HCT116 (cell line): ENCODE results near the gene MIA2.

Experiments used
- CEBPB ChIP-seq: IDR thresholded peaks from 2 replicates; pipeline ENCODE4 v1.6.1; 2012; ENCODE audit warnings: low read depth
- EZH2 ChIP-seq: fragments of 200-600 bp; sonication (generic); IDR thresholded peaks from 2 replicates; pipeline ENCODE4 v1.6.1; 2017; ENCODE audit warnings: antibody characterized with exemption, mixed run types

GRCh38 chr14:39432619-39433451, 199.1 kb downstream of the MIA2 start:
- TF ChIP-seq EZH2 (no peak), CEBPB (no peak)
